ENCODE results near the gene EPN1. TPM values are rescaled to one million over a fixed set of nuclear protein-coding genes. Genes with fewer than 3 reads are reported as not detected.
A peak's percentile ranks its signal among the peaks of the same experiment; 100 is the strongest.

Gene EPN1
- polyA plus RNA-seq, 1 of the 3 experiments (the other 2 are of a cell fraction) = 134 TPM

GRCh38 chr19:55676889-55677505 is 2.0 kb downstream of the EPN1 start:
- no peak for TF ChIP-seq TCF12 (IDR thresholded peaks at IDR 0.05)
- no peak for TF ChIP-seq TEAD4 (IDR thresholded peaks at IDR 0.05; ENCODE audit: borderline replicate concordance, insufficient read depth)
- no peak for TF ChIP-seq USF1 (IDR thresholded peaks at IDR 0.05; ENCODE audit: borderline replicate concordance, low read depth)
- TF ChIP-seq EP300 (IDR thresholded peaks at IDR 0.05; ENCODE audit: borderline replicate concordance in 1 of 2, low read depth in 1 of 2, low read length in 1 of 2) = no peak
- TF ChIP-seq USF2 (IDR thresholded peaks at IDR 0.05; ENCODE audit: borderline replicate concordance, low read depth, low read length) = no peak
- no peak for TF ChIP-seq NFIC (IDR thresholded peaks at IDR 0.05; ENCODE audit: borderline replicate concordance)
- TF ChIP-seq NRF1 (IDR thresholded peaks at IDR 0.05; ENCODE audit: low read depth, low read length) = no peak
- no peak for TF ChIP-seq POLR2AphosphoS5 (IDR thresholded peaks at IDR 0.05; ENCODE audit: low read depth, low read length)
- no peak for TF ChIP-seq MXI1 (IDR thresholded peaks at IDR 0.05; ENCODE audit: low read depth, low read length)
- TF ChIP-seq CHD2 (IDR thresholded peaks at IDR 0.05; ENCODE audit: low read length, partially characterized antibody) = no peak
- no peak for TF ChIP-seq RCOR1 (IDR thresholded peaks at IDR 0.05; ENCODE audit: low read length)
- no peak for TF ChIP-seq REST (IDR thresholded peaks at IDR 0.05; ENCODE audit: low read depth, low read length)
- no peak for TF ChIP-seq SMC3 (IDR thresholded peaks at IDR 0.05; ENCODE audit: low read depth, low read length)
- TF ChIP-seq CTCF (IDR thresholded peaks at IDR 0.05) = no peak
- ChIA-PET POLR2A (no interaction called here), CTCF (interaction anchor here (1.0 kb wide), 1 partner anchor 23 kb away, joined by 4 read pairs; no protein-coding TSS in a partner anchor)
- H3K27me3 ChIP-seq (ENCODE audit: insufficient read depth) = no peaks in the 10 kb centered on the region
- no peak overlapping the region for H2AFZ ChIP-seq (ENCODE audit: low read depth)
- H3K9ac ChIP-seq = peak overlapping the region; percentile 87; the same call in 1 of the 2 replicates
- no peaks in the 10 kb centered on the region for H3K9me2 ChIP-seq
- H3K4me3 ChIP-seq (ENCODE audit: low read depth in 2 of 2, low read length in 1 of 2) = peak overlapping the region; percentile 74 to 96; a peak in 3 of 4 replicates
- H3K36me3 ChIP-seq (replicated peaks in 1 of 2; ENCODE audit: control insufficient read depth in 1 of 2, insufficient read depth in 2 of 2, low read length in 1 of 2) = peaks cover 26 to 48% of the 10 kb centered on the region in 2 experiments
- no peak overlapping the region; a peak in 1 of 4 replicates for H3K27ac ChIP-seq (ENCODE audit: low read depth in 2 of 2, low read length in 1 of 2)
- 87% methylated on average over 7 of the region's 7 CpGs for WGBS (ENCODE audit: low lambda C conversion rate)
- H3K9me3 ChIP-seq = no peaks in the 10 kb centered on the region
- DNase-seq = no peak
- peaks cover 7 to 28% of the 10 kb centered on the region in 2 experiments; a peak in 3 of 4 replicates for H3K4me1 ChIP-seq (ENCODE audit: control insufficient read depth in 1 of 2, insufficient read depth in 2 of 2, low read depth in 1 of 2, low read length in 1 of 2)
- peaks cover 21% of the 10 kb centered on the region for H3F3A ChIP-seq (replicated peaks; ENCODE audit: insufficient read depth)
- peak overlapping the region; percentile 97 for H3K4me2 ChIP-seq
- H3K79me2 ChIP-seq (ENCODE audit: insufficient read depth) = peaks cover 92% of the 10 kb centered on the region
- H4K20me1 ChIP-seq (ENCODE audit: insufficient read depth) = peaks cover 78% of the 10 kb centered on the region

Measured in SK-N-SH (cell line).